Uterus (tissue), 4 donors: ENCODE results near the gene OR10K1. TPM values are rescaled to one million over a fixed set of nuclear protein-coding genes. Genes with fewer than 3 reads are reported as not detected.

Source experiments
- DNase-seq, 2 donors: peaks; one replicate each; pipeline ENCODE4 v3.0.0-alpha.2; 2019 to 2020
- H3K27ac ChIP-seq, 2 donors: fragments of 200-600 bp; sonication (generic); 1 replicate in 1 of 2; 2 replicates in 1 of 2; pipeline ENCODE4 v1.5.1; 2016 to 2018
- H3K27me3 ChIP-seq, 2 donors: fragments of 200-600 bp; sonication (generic); one replicate each; pipeline ENCODE4 v1.5.1; 2018 to 2019; ENCODE audit warnings: control low read depth in 1 of 2
- H3K36me3 ChIP-seq, 2 donors: fragments of 200-600 bp; sonication (generic); one replicate each; pipeline ENCODE4 v1.5.1; 2019; ENCODE audit warnings: control low read depth in 1 of 2
- H3K4me1 ChIP-seq, 2 donors: fragments of 200-600 bp; sonication (generic); one replicate each; pipeline ENCODE4 v1.5.1; 2018 to 2019; ENCODE audit warnings: control low read depth in 1 of 2
- H3K4me3 ChIP-seq, 2 donors: fragments of 200-600 bp; sonication (generic); 1 replicate in 1 of 2; 2 replicates in 1 of 2; pipeline ENCODE4 v1.5.1; 2018 to 2019; ENCODE audit warnings: mild to moderate bottlenecking in 1 of 2
- H3K9me3 ChIP-seq, 2 donors: fragments of 200-600 bp; sonication (generic); one replicate each; pipeline ENCODE4 v1.5.1; 2019; ENCODE audit warnings: control low read depth in 1 of 2
- CTCF ChIP-seq, 4 experiments: fragments of 200-600 bp in 2 of 4; fragments of 450-650 bp in 2 of 4; sonication (generic) in 2 of 4; IDR thresholded peaks; one replicate each; pipeline ENCODE4 v1.5.1; 2016 to 2019; ENCODE audit warnings: antibody characterized with exemption in 4 of 4, mild to moderate bottlenecking in 2 of 4, moderate library complexity in 1 of 4
- POLR2A ChIP-seq, 2 donors: fragments of 450-650 bp; IDR thresholded peaks; one replicate each; pipeline ENCODE4 v1.6.1; 2016; ENCODE audit warnings: antibody characterized with exemption in 2 of 2, mild to moderate bottlenecking in 1 of 2, moderate library complexity in 1 of 2
- intact Hi-C: fragments of 100-400 bp; cut with DNase I; formaldehyde crosslinking; loops from one replicate; pipeline ENCODE4 v1.15.1; 2023; ENCODE audit warnings: low total_unique reads
- total RNA-seq, 4 donors: library from RNA; depleted of rRNA in 3 of 4; stranded (reverse); fragments of >200 nt in 3 of 4; gene quantifications; one replicate each; pipeline versions ENCODE4 v1.1.0 to v1.2.4, GENCODE V29; 2014 to 2023
- donor health status: DM: yes; HTN: yes; CAD: no.

The OR10K1 gene
- total RNA-seq, 4 donors from 2014 or later: not detected

DNA sequence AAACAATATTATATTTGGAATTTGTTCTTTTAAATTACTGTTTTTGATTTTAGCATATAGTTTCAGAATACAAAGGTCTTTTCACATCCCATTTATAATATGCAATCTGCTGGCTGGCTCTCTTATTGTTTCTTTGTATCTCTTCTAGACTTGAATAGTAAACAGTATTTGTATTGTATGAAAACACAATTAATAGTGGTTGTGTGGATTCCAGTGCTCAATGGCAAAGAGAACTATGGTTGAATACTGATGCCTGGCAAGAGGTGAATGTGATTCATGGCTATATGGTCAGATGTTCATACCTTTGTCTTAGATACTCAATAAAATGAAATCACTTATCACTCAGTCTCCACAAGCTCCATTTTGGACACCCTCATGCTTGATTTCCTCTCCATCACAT is 55.3 kb downstream of the OR10K1 start:
- Histone ChIP-seq H3K4me1 (no peaks in the 10 kb centered on the region), H3K9me3 (no peaks in the 10 kb centered on the region), H3K27ac (no peak overlapping the region), H3K27me3 (no peaks in the 10 kb centered on the region), H3K4me3 (no peak overlapping the region), H3K36me3 (no peaks in the 10 kb centered on the region)
- intact Hi-C loops: no loop called here
- TF ChIP-seq CTCF (IDR thresholded peaks at IDR 0.05) (no peak), POLR2A (IDR thresholded peaks at IDR 0.05) (no peak)
- no peak for DNase-seq

Other genes starting within 250 kb of the OR10K1 start
- not detected for gene CD1A, start 207.4 kb upstream of the OR10K1 start, total RNA-seq
- gene CD1C, start 171.9 kb upstream of the OR10K1 start, total RNA-seq: 1 to 10 TPM in 1 of 4 donors, under 1 TPM in 1, not detected in 2; 0.55 to 1.9 TPM
- not detected for gene CD1B, start 130.3 kb upstream of the OR10K1 start, total RNA-seq
- under 1 TPM in 1 of 4 donors, not detected in 3; 0.21 TPM for gene CD1E, start 107.9 kb upstream of the OR10K1 start, total RNA-seq
- gene OR10T2, start 62.4 kb upstream of the OR10K1 start, total RNA-seq: not detected
- gene OR10K2, start 35.6 kb upstream of the OR10K1 start, total RNA-seq: not detected
- gene OR10R2, start 10.4 kb downstream of the OR10K1 start, total RNA-seq: not detected
- under 1 TPM in 1 of 4 donors, not detected in 3; 0.07 TPM for gene OR6Y1, start 92.6 kb downstream of the OR10K1 start, total RNA-seq
- gene OR6P1, start 108.7 kb downstream of the OR10K1 start, total RNA-seq: not detected
- not detected for gene OR10X1, start 118.1 kb downstream of the OR10K1 start, total RNA-seq
- gene OR10Z1, start 143.4 kb downstream of the OR10K1 start, total RNA-seq: not detected
- gene SPTA1, start 224.9 kb downstream of the OR10K1 start, total RNA-seq: 1 to 10 TPM in 1 of 4 donors, not detected in 3; 5.9 TPM
- not detected for gene OR6K2, start 238.8 kb downstream of the OR10K1 start, total RNA-seq